ENCODE results near the gene ATP7A.

DNA sequence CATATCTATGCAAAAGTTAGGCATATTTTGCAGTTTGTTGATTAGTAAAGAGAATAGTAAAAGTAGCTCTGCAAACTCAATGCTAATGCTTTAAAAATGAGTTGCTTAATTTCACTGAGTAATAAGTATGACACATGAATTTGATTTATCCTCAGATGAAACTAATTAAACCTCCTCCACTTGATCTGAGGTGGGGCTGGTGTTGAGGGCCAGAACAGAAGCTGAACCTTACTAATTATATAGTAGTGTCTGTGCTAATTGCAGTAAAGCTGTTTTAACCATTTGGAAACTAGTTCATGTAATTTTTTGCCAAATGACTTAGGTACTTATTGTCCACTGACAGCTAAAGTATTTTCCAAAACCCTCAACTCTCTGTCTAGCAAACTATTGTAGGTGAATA lies 66.6 kb downstream of the ATP7A start:
- TF ChIP-seq CTCF (conservative IDR thresholded peaks at IDR 0.05; ENCODE audit: low read length) = no peak
- TF ChIP-seq EZH2phosphoT487 (IDR thresholded peaks at IDR 0.05; ENCODE audit: borderline replicate concordance, low read depth, low read length) = no peak
